Measurements from ENCODE around the gene JAM2. TPM values are rescaled to one million over a fixed set of nuclear protein-coding genes. Genes with fewer than 3 reads are reported as not detected.

The JAM2 gene
- total RNA-seq, 1 experiment from 2014 or later: 2.6 TPM

DNA sequence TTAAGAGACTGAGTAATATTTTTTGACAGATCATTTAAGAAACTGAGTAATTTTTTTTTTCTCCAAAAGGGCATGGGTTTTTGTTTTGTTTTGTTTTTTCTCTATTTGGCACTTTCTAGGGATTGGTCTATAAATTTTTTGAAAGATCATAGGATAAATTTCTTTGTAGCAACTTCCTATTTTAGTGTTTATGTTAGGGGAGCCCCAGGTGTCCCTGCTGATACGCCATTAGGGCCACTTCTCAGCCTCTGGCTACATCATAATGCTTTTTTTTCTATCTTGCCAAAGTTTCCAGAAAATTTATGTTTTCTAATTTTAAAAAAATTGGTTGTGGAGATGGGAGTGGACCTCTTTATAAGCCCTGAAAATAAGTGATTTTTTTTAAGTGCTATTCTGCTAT, 98.4 kb downstream of the JAM2 start:
- Mint-ChIP-seq H3K4me3 (peak overlapping the region; percentile 7 to 31; a peak in 1 of 5 replicates), H3K36me3 (ENCODE audit: insufficient read depth in 1 of 3, low read depth in 3 of 3) (peaks cover 2 to 5% (median 3%) of the 10 kb centered on the region in 3 experiments; a peak in 4 of 7 replicates), H3K9me3 (peaks cover 2 to 5% of the 10 kb centered on the region in 2 experiments; a peak in 3 of 5 replicates), H3K4me1 (peaks cover 18 to 23% of the 10 kb centered on the region in 2 experiments), H3K27ac (no peak overlapping the region), H3K27me3 (ENCODE audit: low read depth) (no peaks in the 10 kb centered on the region)
- H3K27ac ChIP-seq (ENCODE audit: insufficient read length, low read depth, low read length): no peak overlapping the region
- H4K8ac ChIP-seq (replicated peaks; ENCODE audit: insufficient read length, low read depth, low read length): no peak overlapping the region
- H2AFZ ChIP-seq (ENCODE audit: low read length): no peak overlapping the region
- H3K4me2 ChIP-seq (ENCODE audit: insufficient read depth, insufficient read length, low read length): no peak overlapping the region
- no peak overlapping the region for H2BK12ac ChIP-seq (ENCODE audit: insufficient read length, low read depth, low read length)
- no peak for DNase-seq
- H3K4ac ChIP-seq (ENCODE audit: low read depth, low read length): no peak overlapping the region
- no peak overlapping the region for H2BK20ac ChIP-seq (ENCODE audit: low read depth, low read length, poor library complexity, severe bottlenecking)
- WGBS (ENCODE audit: extremely low coverage, insufficient read length, low lambda C conversion rate): no CpG with 5 or more reads among the region's 1 CpG
- H2BK120ac ChIP-seq (ENCODE audit: low read depth, low read length, poor library complexity, severe bottlenecking): no peak overlapping the region
- peaks cover 11% of the 10 kb centered on the region for H3K23me2 ChIP-seq (ENCODE audit: insufficient read length, low read depth, low read length, poor library complexity, severe bottlenecking)
- H3K79me2 ChIP-seq (ENCODE audit: insufficient read depth, low read length): peaks cover 22% of the 10 kb centered on the region; the same call in 1 of the 2 replicates
- H4K91ac ChIP-seq (ENCODE audit: insufficient read length, low read depth, low read length): no peak overlapping the region
- no peak overlapping the region for H3K14ac ChIP-seq (ENCODE audit: insufficient read depth, low read length)
- no peak overlapping the region for H3K9ac ChIP-seq (ENCODE audit: extremely low read depth, insufficient read length, low read length)
- no peaks in the 10 kb centered on the region for H3K27me3 ChIP-seq (ENCODE audit: insufficient read depth, low read length)
- no peak overlapping the region for H2BK5ac ChIP-seq (ENCODE audit: insufficient read length, low read length)
- no peak overlapping the region for H2BK15ac ChIP-seq (ENCODE audit: low read depth, low read length)
- H3K56ac ChIP-seq (ENCODE audit: insufficient read length, low read depth, low read length): no peak overlapping the region
- H3K79me1 ChIP-seq (ENCODE audit: insufficient read depth, low read depth, low read length, poor library complexity, severe bottlenecking): peaks cover 4% of the 10 kb centered on the region
- TF ChIP-seq, protein P1, sequence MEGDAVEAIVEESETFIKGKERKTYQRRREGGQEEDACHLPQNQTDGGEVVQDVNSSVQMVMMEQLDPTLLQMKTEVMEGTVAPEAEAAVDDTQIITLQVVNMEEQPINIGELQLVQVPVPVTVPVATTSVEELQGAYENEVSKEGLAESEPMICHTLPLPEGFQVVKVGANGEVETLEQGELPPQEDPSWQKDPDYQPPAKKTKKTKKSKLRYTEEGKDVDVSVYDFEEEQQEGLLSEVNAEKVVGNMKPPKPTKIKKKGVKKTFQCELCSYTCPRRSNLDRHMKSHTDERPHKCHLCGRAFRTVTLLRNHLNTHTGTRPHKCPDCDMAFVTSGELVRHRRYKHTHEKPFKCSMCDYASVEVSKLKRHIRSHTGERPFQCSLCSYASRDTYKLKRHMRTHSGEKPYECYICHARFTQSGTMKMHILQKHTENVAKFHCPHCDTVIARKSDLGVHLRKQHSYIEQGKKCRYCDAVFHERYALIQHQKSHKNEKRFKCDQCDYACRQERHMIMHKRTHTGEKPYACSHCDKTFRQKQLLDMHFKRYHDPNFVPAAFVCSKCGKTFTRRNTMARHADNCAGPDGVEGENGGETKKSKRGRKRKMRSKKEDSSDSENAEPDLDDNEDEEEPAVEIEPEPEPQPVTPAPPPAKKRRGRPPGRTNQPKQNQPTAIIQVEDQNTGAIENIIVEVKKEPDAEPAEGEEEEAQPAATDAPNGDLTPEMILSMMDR (conservative IDR thresholded peaks at IDR 0.05): no peak
- H3K4me1 ChIP-seq (ENCODE audit: insufficient read depth, low read length): no peaks in the 10 kb centered on the region
- H4K5ac ChIP-seq (ENCODE audit: insufficient read length, low read depth, low read length): no peak overlapping the region
- H2AK5ac ChIP-seq (ENCODE audit: insufficient read length, low read length): no peak overlapping the region
- H3K9me3 ChIP-seq (ENCODE audit: control insufficient read depth, low read depth, low read length): no peaks in the 10 kb centered on the region
- H3K23ac ChIP-seq (ENCODE audit: insufficient read length, low read depth, low read length): no peak overlapping the region
- H4K20me1 ChIP-seq (ENCODE audit: control insufficient read depth, insufficient read depth, insufficient read length): no peaks in the 10 kb centered on the region
- H3K18ac ChIP-seq (ENCODE audit: insufficient read length, low read depth, low read length): no peak overlapping the region
- H3T11ph ChIP-seq (ENCODE audit: low read length): no peak overlapping the region
